Choroid plexus epithelial cell (primary cell): ENCODE data around the gene DNAH11.

Experiments
- DNase-seq: peaks from one replicate; pipeline ENCODE4 v3.0.0-alpha.2; 2010; ENCODE audit warnings: low read depth
- H3K4me3 ChIP-seq: 2 replicates; pipeline ENCODE4 v1.5.1; 2011; ENCODE audit warnings: low read depth, mild to moderate bottlenecking, control low read depth, low read length, moderate library complexity
- TF ChIP-seq, protein P1 (sequence below): conservative IDR thresholded peaks from 2 replicates; pipeline ENCODE4 v1.5.1; 2011; ENCODE audit warnings: low read depth, mild to moderate bottlenecking, control low read depth, inconsistent platforms, low read length, moderate library complexity

Gene DNAH11

DNA sequence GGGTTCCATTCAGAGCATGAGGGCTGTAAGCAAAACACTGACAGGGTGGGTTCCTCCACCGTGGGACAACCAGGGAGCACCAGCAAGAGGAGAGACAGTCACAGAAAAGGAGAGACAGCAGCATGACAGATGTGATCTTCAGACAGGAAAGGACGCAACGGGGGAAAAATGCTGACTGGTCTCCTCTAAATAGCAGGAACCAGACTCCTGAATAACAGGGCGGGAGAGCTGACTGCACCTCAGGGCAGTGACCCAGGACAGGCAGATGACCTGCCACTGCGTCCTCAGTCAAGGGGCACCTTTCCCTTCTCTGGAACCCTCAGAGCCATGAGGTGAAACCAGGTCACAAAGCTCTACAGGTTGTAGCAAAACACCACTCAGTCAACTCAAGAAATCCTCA is 365.9 kb downstream of the DNAH11 start:
- no peak for DNase-seq
- TF ChIP-seq, protein P1, sequence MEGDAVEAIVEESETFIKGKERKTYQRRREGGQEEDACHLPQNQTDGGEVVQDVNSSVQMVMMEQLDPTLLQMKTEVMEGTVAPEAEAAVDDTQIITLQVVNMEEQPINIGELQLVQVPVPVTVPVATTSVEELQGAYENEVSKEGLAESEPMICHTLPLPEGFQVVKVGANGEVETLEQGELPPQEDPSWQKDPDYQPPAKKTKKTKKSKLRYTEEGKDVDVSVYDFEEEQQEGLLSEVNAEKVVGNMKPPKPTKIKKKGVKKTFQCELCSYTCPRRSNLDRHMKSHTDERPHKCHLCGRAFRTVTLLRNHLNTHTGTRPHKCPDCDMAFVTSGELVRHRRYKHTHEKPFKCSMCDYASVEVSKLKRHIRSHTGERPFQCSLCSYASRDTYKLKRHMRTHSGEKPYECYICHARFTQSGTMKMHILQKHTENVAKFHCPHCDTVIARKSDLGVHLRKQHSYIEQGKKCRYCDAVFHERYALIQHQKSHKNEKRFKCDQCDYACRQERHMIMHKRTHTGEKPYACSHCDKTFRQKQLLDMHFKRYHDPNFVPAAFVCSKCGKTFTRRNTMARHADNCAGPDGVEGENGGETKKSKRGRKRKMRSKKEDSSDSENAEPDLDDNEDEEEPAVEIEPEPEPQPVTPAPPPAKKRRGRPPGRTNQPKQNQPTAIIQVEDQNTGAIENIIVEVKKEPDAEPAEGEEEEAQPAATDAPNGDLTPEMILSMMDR, result no peak
- H3K4me3 ChIP-seq, result no peak overlapping the region

DNA sequence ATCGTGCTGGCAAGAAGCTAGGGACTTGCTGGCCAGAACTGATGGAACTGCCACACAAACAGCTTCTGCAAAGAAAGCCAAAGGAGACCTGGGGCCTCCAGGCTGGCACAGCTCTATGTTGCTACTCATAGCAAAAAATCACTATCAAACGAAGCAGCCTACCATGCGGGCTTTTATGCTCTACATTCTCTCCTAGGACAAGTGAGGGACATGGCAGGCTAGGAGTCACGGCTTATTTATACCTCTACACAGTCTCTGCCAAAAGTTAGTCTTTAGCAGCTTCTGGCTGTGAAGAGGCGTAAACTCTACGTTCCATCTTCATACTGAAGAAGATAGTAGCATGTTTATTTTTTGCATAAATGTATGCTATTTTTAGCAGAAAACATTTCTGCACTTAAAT is 367.4 kb downstream of the DNAH11 start:
- DNase-seq, result no peak
- H3K4me3 ChIP-seq, result no peak overlapping the region
- TF ChIP-seq, protein P1, result no peak

DNA sequence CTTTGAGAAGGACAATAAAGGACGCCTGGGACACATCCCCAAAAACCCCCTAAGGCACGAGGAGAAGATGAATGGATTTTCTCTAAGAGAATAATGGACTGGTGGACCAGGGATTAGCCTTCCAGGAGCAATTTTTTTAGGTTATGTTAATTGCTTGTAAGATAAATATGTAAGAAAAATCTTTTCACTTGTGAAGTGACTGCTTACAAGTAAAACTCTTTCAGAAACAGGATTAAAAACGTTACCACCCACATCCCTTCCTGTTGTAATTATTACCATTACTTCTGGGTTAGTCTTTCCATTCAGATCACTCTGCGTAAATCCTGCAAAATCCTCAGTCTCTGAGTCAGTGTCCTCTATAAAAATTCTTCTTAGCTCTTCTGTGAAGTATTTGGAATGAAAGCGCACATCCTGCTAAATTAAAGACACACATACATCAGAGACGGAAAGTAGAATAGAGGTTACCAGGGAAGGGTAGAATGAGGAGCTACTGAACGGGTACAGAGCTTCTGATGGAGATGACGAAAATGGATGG is 368.6 kb downstream of the DNAH11 start:
- no peak overlapping the region for H3K4me3 ChIP-seq
- TF ChIP-seq, protein P1, result no peak
- no peak for DNase-seq

DNA sequence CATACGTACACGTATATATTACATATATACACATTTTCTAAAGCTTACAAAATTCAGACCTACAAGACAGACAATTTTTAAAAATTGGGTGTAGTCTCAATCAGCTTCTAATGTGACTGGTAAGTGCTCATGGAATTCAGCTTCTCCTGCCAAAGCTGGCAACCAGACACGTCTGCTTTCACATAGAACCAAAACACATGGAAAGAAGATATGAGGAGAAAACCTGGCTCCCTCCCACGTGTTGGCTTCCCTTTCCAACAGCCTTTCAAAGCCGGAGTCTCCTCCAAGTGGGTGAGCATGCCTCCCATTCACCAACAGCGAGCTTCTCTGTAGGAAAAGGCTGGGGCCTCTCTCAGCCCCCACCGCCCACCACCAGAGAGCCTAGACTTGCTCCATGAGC is 369.5 kb downstream of the DNAH11 start:
- DNase-seq, result peak; percentile 20
- no peak overlapping the region for H3K4me3 ChIP-seq
- TF ChIP-seq, protein P1, result no peak

DNA sequence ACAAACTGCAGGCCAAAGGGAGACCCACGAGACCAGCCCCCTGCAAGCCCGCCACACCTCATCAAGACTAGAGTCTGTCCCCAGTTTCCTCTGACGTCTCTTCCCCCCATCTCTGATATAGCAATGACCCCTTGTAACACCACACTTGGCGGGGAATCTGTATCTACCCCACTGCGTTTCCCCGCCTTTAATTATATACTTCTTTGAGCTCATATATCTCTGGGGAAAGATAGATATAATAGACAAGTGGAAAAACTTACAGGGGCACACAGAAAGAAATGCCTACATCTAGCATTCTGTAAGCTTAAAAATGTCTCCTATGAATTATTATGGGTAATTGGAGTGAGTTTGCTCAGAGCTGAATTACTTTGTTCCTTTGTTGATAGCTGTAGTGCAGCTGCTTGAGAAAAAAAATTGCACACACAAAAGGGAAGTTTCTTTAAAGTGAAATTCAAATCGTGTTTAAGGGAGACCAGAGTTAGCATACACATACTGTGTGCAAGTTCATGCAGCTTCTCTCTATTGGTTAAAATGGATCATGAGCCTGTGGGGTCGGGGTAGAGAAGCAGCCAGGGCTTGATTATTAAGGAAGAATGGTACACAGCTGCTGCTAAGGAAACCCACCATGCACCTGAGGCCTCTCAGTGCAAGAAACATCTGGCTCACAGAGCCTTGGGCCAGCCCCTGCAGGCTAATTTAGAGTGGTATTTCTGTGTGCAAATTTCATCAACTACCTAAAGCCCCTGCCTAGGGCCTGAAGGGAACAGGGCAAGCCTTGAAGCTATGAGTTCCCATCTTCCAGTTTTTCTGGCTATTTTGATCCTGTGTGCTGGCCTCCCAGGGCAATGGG is 370.3 kb downstream of the DNAH11 start:
- no peak for DNase-seq
- no peak overlapping the region for H3K4me3 ChIP-seq
- TF ChIP-seq, protein P1, result no peak

DNA sequence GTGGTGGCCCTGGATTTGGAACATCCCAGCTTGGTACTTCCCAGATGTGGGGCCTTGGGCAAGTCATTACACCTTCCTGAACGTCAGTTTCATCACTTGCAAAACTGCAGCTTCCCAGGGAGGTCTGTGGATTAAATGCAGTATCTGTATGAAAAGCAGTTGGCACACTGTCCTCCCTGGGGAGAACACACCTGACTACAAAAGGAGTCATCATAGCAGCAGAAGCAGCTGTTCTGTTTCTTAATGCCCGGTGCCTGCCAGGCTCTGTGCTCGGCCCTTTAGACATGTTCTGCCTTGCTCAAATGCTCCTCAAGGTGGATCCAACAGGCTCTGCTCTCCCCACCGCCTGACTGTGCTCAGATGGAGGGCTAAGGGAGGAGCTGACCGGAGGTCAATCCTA is 371.8 kb downstream of the DNAH11 start:
- no peak for DNase-seq
- TF ChIP-seq, protein P1, result no peak
- no peak overlapping the region for H3K4me3 ChIP-seq

DNA sequence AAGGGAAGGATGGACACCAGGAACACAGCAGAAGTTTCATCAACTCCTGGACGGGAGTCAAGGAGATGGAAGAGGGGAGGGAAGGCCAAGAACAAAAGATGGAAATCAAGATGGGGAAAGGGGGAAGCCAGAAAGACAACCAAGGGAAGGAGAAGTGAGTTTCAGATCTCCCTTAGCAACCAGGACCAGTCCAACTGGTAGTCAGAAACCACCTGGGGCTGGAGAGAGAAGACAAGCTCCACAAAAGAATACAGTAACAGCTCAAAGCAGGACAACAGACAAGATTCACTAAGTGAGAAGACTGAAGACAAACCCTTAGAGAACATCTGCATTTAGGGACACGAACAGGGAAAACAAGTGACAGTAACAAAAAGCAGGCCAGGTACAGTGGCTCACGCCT is 372.3 kb downstream of the DNAH11 start:
- no peak overlapping the region for H3K4me3 ChIP-seq
- DNase-seq, result no peak
- TF ChIP-seq, protein P1, result no peak
